Measurements from ENCODE around the gene LAMA2. TPM values are rescaled to one million over a fixed set of nuclear protein-coding genes. Genes with fewer than 3 reads are reported as not detected.

Gene LAMA2
- total and polyA plus RNA-seq, 2 of the 13 experiments (the other 11 are each of a cell fraction or from before 2014, with no cell fraction given): 0.11 to 0.28 TPM

DNA sequence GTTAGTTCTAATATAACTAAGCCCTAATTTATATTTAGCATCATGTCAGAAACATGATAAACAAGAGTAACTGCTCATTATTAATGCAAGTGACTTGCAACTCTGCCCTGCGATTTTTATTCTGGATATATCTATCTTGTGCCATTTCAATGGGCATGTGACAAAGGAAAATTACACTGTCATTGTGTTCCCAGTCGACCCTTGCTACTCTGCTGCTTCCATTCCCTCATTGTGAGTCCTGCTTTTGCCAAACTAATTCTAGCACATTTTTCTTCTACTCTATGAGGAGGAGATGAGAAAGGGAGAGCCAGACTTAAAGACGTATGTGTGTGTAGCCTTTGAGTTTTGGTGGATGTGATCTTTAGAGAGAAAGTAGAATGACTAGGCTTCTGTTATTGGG is 551.2 kb downstream of the LAMA2 start:
- CTCF ChIA-PET (ENCODE audit: low intra/inter-chr PET ratio, low total read pairs): no interaction called here
- Histone ChIP-seq H3K4me1 (ENCODE audit: insufficient read depth, low read length) (no peaks in the 10 kb centered on the region), H3K9ac (ENCODE audit: insufficient read depth, low read depth, low read length) (no peak overlapping the region), H4K20me1 (ENCODE audit: insufficient read depth, low read length) (no peaks in the 10 kb centered on the region), H3K79me2 (ENCODE audit: insufficient read depth, low read length) (no peaks in the 10 kb centered on the region), H3K27me3 (ENCODE audit: control insufficient read depth in 1 of 2, insufficient read depth in 2 of 2, low read length in 2 of 2) (0 out of 5 replicates have a peak, but pooled peaks cover 0 to 3% of the 10 kb centered on the region in 2 experiments), H3K4me2 (ENCODE audit: low read depth, low read length) (no peak overlapping the region), H3K36me3 (replicated peaks in 1 of 2; ENCODE audit: control insufficient read depth in 1 of 2, insufficient read depth in 2 of 2, low read length in 2 of 2) (no peaks in the 10 kb centered on the region), H3K9me3 (ENCODE audit: low read length) (no peaks in the 10 kb centered on the region), H2AFZ (ENCODE audit: low read length) (no peak overlapping the region), H3K27ac (ENCODE audit: extremely low read length, insufficient read depth, low read length) (no peak overlapping the region), H3K4me3 (replicated peaks in 1 of 3; ENCODE audit: insufficient read depth in 1 of 3, low read depth in 2 of 3, low read length in 3 of 3) (no peak overlapping the region)
- BruUV-seq (replicated peaks): no TSS peak
- TF ChIP-seq ZFY (CRISPR knock-in tag; IDR thresholded peaks at IDR 0.05) (no peak), FOXK1 (CRISPR knock-in tag; IDR thresholded peaks at IDR 0.05; ENCODE audit: borderline replicate concordance, low read depth) (no peak)
- ATAC-seq (no peak), DNase-seq (ENCODE audit: low spot score) (no peak), FAIRE-seq (no peak)
- 0% methylated on average over 3 of the region's 3 CpGs for WGBS (ENCODE audit: low lambda C conversion rate)
- intact Hi-C loops (cut with micrococcal nuclease; ENCODE audit: unreplicated experiment): no loop called here
- in situ Hi-C loops (cut with HindIII; ENCODE audit: extremely low pct_ligation_motif_present, low pct_unique_long_range_greater_than_20kb): no loop called here
- POLR2A ChIA-PET: no interaction called here

DNA sequence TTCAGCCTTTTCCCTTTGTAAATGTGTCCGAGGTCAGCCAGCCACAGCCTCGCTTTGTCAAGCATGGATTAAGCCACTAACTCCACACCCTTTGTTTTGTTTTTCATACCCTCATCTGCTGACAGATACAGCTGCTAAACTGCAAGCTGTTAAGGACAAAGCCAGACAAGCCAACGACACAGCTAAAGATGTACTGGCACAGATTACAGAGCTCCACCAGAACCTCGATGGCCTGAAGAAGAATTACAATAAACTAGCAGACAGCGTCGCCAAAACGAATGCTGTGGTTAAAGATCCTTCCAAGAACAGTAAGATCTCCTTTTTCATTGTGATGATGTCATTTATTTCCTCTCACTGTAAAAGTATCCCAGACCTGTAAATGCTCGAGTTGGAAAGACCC is 557.8 kb downstream of the LAMA2 start:
- FAIRE-seq: no peak
- ChIA-PET POLR2A (no interaction called here), CTCF (ENCODE audit: low intra/inter-chr PET ratio, low total read pairs) (no interaction called here)
- Histone ChIP-seq H3K27me3 (ENCODE audit: control insufficient read depth in 1 of 2, insufficient read depth in 2 of 2, low read length in 2 of 2) (no peaks in the 10 kb centered on the region), H3K9me3 (ENCODE audit: low read length) (no peaks in the 10 kb centered on the region), H3K4me1 (ENCODE audit: insufficient read depth, low read length) (no peaks in the 10 kb centered on the region), H4K20me1 (ENCODE audit: insufficient read depth, low read length) (no peaks in the 10 kb centered on the region), H3K27ac (ENCODE audit: extremely low read length, insufficient read depth, low read length) (no peak overlapping the region), H3K4me2 (ENCODE audit: low read depth, low read length) (no peak overlapping the region), H3K79me2 (ENCODE audit: insufficient read depth, low read length) (no peaks in the 10 kb centered on the region), H3K36me3 (replicated peaks in 1 of 2; ENCODE audit: control insufficient read depth in 1 of 2, insufficient read depth in 2 of 2, low read length in 2 of 2) (no peaks in the 10 kb centered on the region), H3K4me3 (replicated peaks in 1 of 3; ENCODE audit: insufficient read depth in 1 of 3, low read depth in 2 of 3, low read length in 3 of 3) (no peak overlapping the region), H2AFZ (ENCODE audit: low read length) (no peak overlapping the region), H3K9ac (ENCODE audit: insufficient read depth, low read depth, low read length) (no peak overlapping the region)
- ATAC-seq: peak; percentile 90
- TF ChIP-seq ZNF430 (CRISPR knock-in tag; IDR thresholded peaks at IDR 0.05): no peak
- peak; percentile 95 for TF ChIP-seq ATF7 (IDR thresholded peaks at IDR 0.05)
- TF ChIP-seq ATF7 (CRISPR knock-in tag; IDR thresholded peaks at IDR 0.05): no peak
- no peak for TF ChIP-seq ZNF550 (CRISPR knock-in tag; IDR thresholded peaks at IDR 0.05; ENCODE audit: borderline replicate concordance)
- no peak for TF ChIP-seq HMG20A (CRISPR knock-in tag; IDR thresholded peaks at IDR 0.05; ENCODE audit: borderline replicate concordance)
- TF ChIP-seq, protein P1, sequence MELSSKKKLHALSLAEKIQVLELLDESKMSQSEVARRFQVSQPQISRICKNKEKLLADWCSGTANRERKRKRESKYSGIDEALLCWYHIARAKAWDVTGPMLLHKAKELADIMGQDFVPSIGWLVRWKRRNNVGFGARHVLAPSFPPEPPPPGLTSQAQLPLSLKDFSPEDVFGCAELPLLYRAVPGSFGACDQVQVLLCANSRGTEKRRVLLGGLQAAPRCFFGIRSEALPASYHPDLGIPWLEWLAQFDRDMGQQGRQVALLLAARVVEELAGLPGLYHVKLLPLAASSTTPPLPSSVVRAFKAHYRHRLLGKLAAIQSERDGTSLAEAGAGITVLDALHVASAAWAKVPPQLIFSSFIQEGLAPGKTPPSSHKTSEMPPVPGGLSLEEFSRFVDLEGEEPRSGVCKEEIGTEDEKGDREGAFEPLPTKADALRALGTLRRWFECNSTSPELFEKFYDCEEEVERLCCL (CRISPR knock-in tag; IDR thresholded peaks at IDR 0.05; ENCODE audit: borderline replicate concordance): no peak
- TF ChIP-seq, protein P2, sequence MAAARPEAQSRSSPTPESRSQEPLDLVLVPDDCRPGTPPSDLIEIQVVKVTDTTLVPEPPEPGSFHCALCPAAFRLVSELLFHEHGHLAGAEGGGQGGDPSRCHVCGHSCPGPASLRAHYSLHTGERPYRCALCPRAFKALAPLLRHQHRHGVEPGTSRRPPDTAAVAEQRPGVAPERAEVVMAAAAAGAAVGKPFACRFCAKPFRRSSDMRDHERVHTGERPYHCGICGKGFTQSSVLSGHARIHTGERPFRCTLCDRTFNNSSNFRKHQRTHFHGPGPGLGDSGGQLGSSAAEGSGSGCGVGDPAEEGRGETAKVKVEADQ (CRISPR knock-in tag; IDR thresholded peaks at IDR 0.05; ENCODE audit: borderline replicate concordance): no peak
- TF ChIP-seq CREB1 (IDR thresholded peaks at IDR 0.05): 0 out of 2 replicates have a peak, but pooled peaks have one; percentile 26
- no peak for TF ChIP-seq CREB1 (CRISPR knock-in tag; IDR thresholded peaks at IDR 0.05)
- in situ Hi-C loops (cut with HindIII; ENCODE audit: extremely low pct_ligation_motif_present, low pct_unique_long_range_greater_than_20kb): no loop called here
- no TSS peak for BruUV-seq (replicated peaks)
- 3% methylated on average over 8 of the region's 8 CpGs for WGBS (ENCODE audit: low lambda C conversion rate)
- intact Hi-C loops (cut with micrococcal nuclease; ENCODE audit: unreplicated experiment): no loop called here
- DNase-seq (ENCODE audit: low spot score): no peak

All from HepG2 (cell line).